ENCODE results near the gene GRIK1.
A peak's percentile ranks its signal among the peaks of the same experiment; 100 is the strongest.

GRIK1 gene

GRCh38 chr21:29888437-29888836 is 51.4 kb downstream of the GRIK1 start:
- DNase-seq (ENCODE audit: low spot score in 2 of 2) = no peak
- Mint-ChIP-seq H3K27me3 (no peaks in the 10 kb centered on the region), H3K27ac (no peak overlapping the region), H3K4me1 (no peaks in the 10 kb centered on the region), H3K36me3 (no peaks in the 10 kb centered on the region), H3K4me3 (no peak overlapping the region), H3K9me3 (no peaks in the 10 kb centered on the region)
- ATAC-seq (ENCODE audit: low read depth) = no peak

- H3K27ac Mint-ChIP-seq = no peak overlapping the region
- no peaks in the 10 kb centered on the region for H3K9me3 Mint-ChIP-seq
- DNase-seq (ENCODE audit: low spot score in 2 of 2) = no peak
- H3K4me1 Mint-ChIP-seq = no peaks in the 10 kb centered on the region
- no peaks in the 10 kb centered on the region for H3K27me3 Mint-ChIP-seq
- no peaks in the 10 kb centered on the region for H3K36me3 Mint-ChIP-seq
- no peak overlapping the region for H3K4me3 Mint-ChIP-seq
- ATAC-seq (ENCODE audit: low read depth) = no peak
These were observed 52.3 kb downstream of the GRIK1 start for GRCh38 chr21:29887313-29888009.

- H3K4me1 Mint-ChIP-seq = no peaks in the 10 kb centered on the region
- H3K9me3 Mint-ChIP-seq = no peaks in the 10 kb centered on the region
- ATAC-seq (ENCODE audit: low read depth) = no peak
- no peak overlapping the region for H3K4me3 Mint-ChIP-seq
- H3K36me3 Mint-ChIP-seq = no peaks in the 10 kb centered on the region
- no peak overlapping the region for H3K27ac Mint-ChIP-seq
- no peak for DNase-seq (ENCODE audit: low spot score in 2 of 2)
- no peaks in the 10 kb centered on the region for H3K27me3 Mint-ChIP-seq
These were observed 54.3 kb downstream of the GRIK1 start for GRCh38 chr21:29885491-29885890.

DNA sequence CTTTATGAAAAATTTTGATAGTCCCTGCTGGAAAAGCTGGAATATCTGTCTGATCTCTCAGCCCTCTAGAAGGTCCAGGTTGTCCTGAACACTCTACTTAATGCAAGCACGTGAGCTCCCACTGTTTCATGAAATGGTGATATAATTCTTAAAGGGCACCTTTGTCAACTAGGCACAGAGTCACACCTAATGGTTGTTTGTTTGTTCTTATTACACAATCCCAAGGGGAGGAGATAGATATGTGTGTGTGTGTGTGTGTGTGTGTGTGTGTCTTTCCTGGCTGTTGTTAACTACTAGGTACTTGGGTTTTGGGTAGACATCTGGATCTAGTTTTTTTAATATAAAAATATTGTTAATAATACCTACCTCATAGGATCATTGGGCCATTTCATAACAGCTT is 63.9 kb downstream of the GRIK1 start:
- DNase-seq (ENCODE audit: low spot score in 2 of 2) = no peak
- Mint-ChIP-seq H3K27ac (no peak overlapping the region), H3K36me3 (no peaks in the 10 kb centered on the region), H3K27me3 (peaks cover 8% of the 10 kb centered on the region), H3K4me3 (no peak overlapping the region), H3K9me3 (peaks cover 1% of the 10 kb centered on the region), H3K4me1 (no peaks in the 10 kb centered on the region)
- ATAC-seq (ENCODE audit: low read depth) = no peak

- Mint-ChIP-seq H3K36me3 (no peaks in the 10 kb centered on the region), H3K4me1 (no peaks in the 10 kb centered on the region), H3K9me3 (peaks cover 1% of the 10 kb centered on the region), H3K27ac (no peak overlapping the region), H3K4me3 (no peak overlapping the region), H3K27me3 (peaks cover 8% of the 10 kb centered on the region)
- DNase-seq (ENCODE audit: low spot score in 2 of 2) (no peak), ATAC-seq (ENCODE audit: low read depth) (no peak)
These were observed 64.6 kb downstream of the GRIK1 start for GRCh38 chr21:29875036-29875716.

- Mint-ChIP-seq H3K4me3 (no peak overlapping the region), H3K27ac (no peak overlapping the region), H3K9me3 (peaks cover 1% of the 10 kb centered on the region), H3K36me3 (no peaks in the 10 kb centered on the region), H3K4me1 (no peaks in the 10 kb centered on the region), H3K27me3 (peaks cover 8% of the 10 kb centered on the region)
- ATAC-seq (ENCODE audit: low read depth) = no peak
- no peak for DNase-seq (ENCODE audit: low spot score in 2 of 2)
These were observed 65.9 kb downstream of the GRIK1 start for GRCh38 chr21:29873908-29874307.

DNA sequence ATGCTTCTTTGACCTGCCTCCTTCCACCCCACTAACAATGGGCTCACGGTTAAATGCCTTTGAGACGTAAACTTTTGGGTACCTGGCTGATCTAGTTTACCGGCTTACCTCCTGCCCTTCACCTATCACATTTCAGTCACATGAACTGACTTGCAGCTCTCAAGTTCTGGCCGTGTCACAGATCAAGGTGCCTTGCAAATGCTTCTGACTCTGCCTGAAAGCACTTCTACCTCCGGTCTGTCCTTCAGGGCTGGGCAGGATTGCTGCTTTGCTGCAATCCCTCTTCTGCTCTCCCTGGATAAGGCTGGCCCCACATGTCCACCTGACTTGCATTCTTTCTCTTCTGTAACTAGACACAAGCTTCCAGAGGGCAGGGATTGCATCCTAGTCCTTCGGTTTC is 69.0 kb downstream of the GRIK1 start:
- DNase-seq (ENCODE audit: low spot score in 2 of 2) = no peak
- ATAC-seq (ENCODE audit: low read depth) = no peak
- H3K27ac Mint-ChIP-seq = no peak overlapping the region
- no peaks in the 10 kb centered on the region for H3K4me1 Mint-ChIP-seq
- no peak overlapping the region for H3K4me3 Mint-ChIP-seq
- peaks cover 5% of the 10 kb centered on the region for H3K27me3 Mint-ChIP-seq
- H3K36me3 Mint-ChIP-seq = no peaks in the 10 kb centered on the region
- H3K9me3 Mint-ChIP-seq = no peaks in the 10 kb centered on the region

DNA sequence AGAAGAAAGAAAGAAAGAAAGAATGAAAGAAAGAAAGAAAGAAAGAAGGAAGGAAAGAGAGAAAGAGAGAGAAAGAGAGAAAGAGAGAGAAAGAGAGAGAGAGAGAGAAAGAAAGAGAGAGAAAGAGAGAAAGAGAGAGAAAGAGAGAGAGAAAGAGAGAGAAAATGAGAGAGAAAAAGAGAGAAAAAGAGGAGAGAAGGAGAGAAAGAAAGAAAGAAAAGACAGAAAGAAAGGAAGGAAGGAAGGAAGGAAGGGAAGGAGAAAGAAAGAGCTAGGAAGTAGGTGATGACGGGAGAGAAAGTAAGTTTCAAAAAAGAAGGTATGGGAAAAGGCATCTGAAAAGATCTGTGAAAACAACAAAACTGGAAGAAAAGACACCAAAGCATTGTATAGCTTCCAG is 72.0 kb downstream of the GRIK1 start:
- Mint-ChIP-seq H3K27me3 (peaks cover 3% of the 10 kb centered on the region), H3K4me1 (no peaks in the 10 kb centered on the region), H3K36me3 (no peaks in the 10 kb centered on the region), H3K9me3 (no peaks in the 10 kb centered on the region), H3K4me3 (no peak overlapping the region), H3K27ac (no peak overlapping the region)
- DNase-seq (ENCODE audit: low spot score in 2 of 2) (no peak), ATAC-seq (ENCODE audit: low read depth) (no peak)

- Mint-ChIP-seq H3K27me3 (peaks cover 3% of the 10 kb centered on the region), H3K27ac (no peak overlapping the region), H3K4me3 (no peak overlapping the region), H3K36me3 (no peaks in the 10 kb centered on the region), H3K4me1 (no peaks in the 10 kb centered on the region), H3K9me3 (no peaks in the 10 kb centered on the region)
- no peak for ATAC-seq (ENCODE audit: low read depth)
- DNase-seq (ENCODE audit: low spot score in 2 of 2) = no peak
These were observed 79.5 kb downstream of the GRIK1 start for GRCh38 chr21:29860346-29860745.

GRCh38 chr21:29857150-29857549 is 82.6 kb downstream of the GRIK1 start:
- Mint-ChIP-seq H3K27ac (no peak overlapping the region), H3K27me3 (no peaks in the 10 kb centered on the region), H3K4me3 (no peak overlapping the region), H3K36me3 (no peaks in the 10 kb centered on the region), H3K9me3 (no peaks in the 10 kb centered on the region), H3K4me1 (no peaks in the 10 kb centered on the region)
- ATAC-seq (ENCODE audit: low read depth) (no peak), DNase-seq (ENCODE audit: low spot score in 2 of 2) (no peak)

- no peaks in the 10 kb centered on the region for H3K4me1 Mint-ChIP-seq
- H3K9me3 Mint-ChIP-seq = no peaks in the 10 kb centered on the region
- no peaks in the 10 kb centered on the region for H3K36me3 Mint-ChIP-seq
- H3K27ac Mint-ChIP-seq = no peak overlapping the region
- peaks cover 1% of the 10 kb centered on the region for H3K27me3 Mint-ChIP-seq
- DNase-seq (ENCODE audit: low spot score in 2 of 2) (no peak), ATAC-seq (ENCODE audit: low read depth) (no peak)
- no peak overlapping the region for H3K4me3 Mint-ChIP-seq
These were observed 85.0 kb downstream of the GRIK1 start for GRCh38 chr21:29854795-29855194.

DNA sequence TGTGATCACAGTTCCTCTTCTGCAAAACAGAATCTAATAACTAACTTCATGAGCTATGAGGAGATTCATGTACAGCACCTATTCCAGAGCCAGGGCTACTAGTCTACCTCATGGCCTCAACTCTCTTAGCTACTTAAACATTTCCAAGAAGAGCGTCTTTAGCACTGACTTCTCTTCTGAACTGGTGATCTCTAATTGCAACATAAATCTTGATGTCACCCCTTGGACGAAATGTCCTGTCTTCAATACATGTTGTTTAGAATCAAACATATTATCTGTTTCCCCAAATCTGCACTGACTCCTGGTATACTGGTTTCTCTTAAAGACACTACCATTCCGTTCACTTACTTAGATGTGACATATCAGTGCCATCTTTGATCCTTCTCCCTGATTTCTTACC is 88.2 kb downstream of the GRIK1 start:
- Mint-ChIP-seq H3K4me1 (no peaks in the 10 kb centered on the region), H3K36me3 (no peaks in the 10 kb centered on the region), H3K27me3 (peaks cover 9% of the 10 kb centered on the region), H3K9me3 (no peaks in the 10 kb centered on the region), H3K27ac (no peak overlapping the region), H3K4me3 (no peak overlapping the region)
- ATAC-seq (ENCODE audit: low read depth) (no peak), DNase-seq (ENCODE audit: low spot score in 2 of 2) (no peak)

DNA sequence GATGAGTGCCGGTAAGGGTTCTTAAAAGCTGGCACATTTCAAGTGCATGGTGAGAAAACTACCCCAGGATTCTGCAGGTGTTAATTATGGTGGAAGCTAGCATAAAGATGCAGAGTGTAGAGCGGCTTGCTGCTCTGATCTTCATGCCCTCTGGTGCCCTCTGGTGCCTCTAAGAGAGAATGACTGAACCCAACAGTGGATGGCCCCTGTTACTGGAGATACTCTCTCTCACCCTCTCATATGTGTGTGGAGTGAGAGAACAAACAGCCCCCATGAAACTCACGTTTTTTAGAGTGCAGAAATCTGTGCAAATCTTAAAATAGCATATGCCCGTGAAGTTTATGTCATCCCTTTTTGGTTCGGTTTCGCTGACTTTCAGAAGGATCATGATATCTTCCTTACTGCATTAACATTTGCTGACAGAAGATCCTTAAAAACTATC is 90.0 kb downstream of the GRIK1 start:
- no peak overlapping the region for H3K27ac Mint-ChIP-seq
- DNase-seq (ENCODE audit: low spot score in 2 of 2) (peak; percentile 25 to 40), ATAC-seq (ENCODE audit: low read depth) (peak; percentile 88)
- peaks cover 10% of the 10 kb centered on the region for H3K27me3 Mint-ChIP-seq
- no peaks in the 10 kb centered on the region for H3K36me3 Mint-ChIP-seq
- no peaks in the 10 kb centered on the region for H3K9me3 Mint-ChIP-seq
- H3K4me3 Mint-ChIP-seq = no peak overlapping the region
- no peaks in the 10 kb centered on the region for H3K4me1 Mint-ChIP-seq

GRCh38 chr21:29843804-29844203 is 96.0 kb downstream of the GRIK1 start:
- Mint-ChIP-seq H3K27ac (no peak overlapping the region), H3K4me3 (no peak overlapping the region), H3K27me3 (peaks cover 12% of the 10 kb centered on the region), H3K9me3 (no peaks in the 10 kb centered on the region), H3K36me3 (no peaks in the 10 kb centered on the region), H3K4me1 (no peaks in the 10 kb centered on the region)
- DNase-seq (ENCODE audit: low spot score in 2 of 2) = no peak
- ATAC-seq (ENCODE audit: low read depth) = no peak

- no peaks in the 10 kb centered on the region for H3K36me3 Mint-ChIP-seq
These were observed 105.2 kb downstream of the GRIK1 start for GRCh38 chr21:29834617-29835016.

More at GRCh38 chr21:29834617-29835016, 105.2 kb downstream of the GRIK1 start:
- ATAC-seq (ENCODE audit: low read depth) = no peak
- H3K9me3 Mint-ChIP-seq = peaks cover 4% of the 10 kb centered on the region
- no peaks in the 10 kb centered on the region for H3K4me1 Mint-ChIP-seq
- H3K4me3 Mint-ChIP-seq = no peak overlapping the region
- peaks cover under 1% of the 10 kb centered on the region for H3K27me3 Mint-ChIP-seq
- no peak for DNase-seq (ENCODE audit: low spot score in 2 of 2)
- no peak overlapping the region for H3K27ac Mint-ChIP-seq

Measured in memory B cell (primary cell).